K562 (cell line): ENCODE data around the gene LOC128125822.

Experiments
- ETV6 ChIP-seq, 3 experiments: fragments of 150-350 bp in 1 of 3; sonication (generic) in 1 of 3; formaldehyde crosslinking in 1 of 3; IDR thresholded peaks; 2 replicates each; pipeline versions ENCODE4 v1.6.1 to v1.8.0; 2014 to 2022; ENCODE audit warnings: borderline replicate concordance in 2 of 3, low read depth in 2 of 3, antibody characterized with exemption in 1 of 3, low read length in 1 of 3, mild to moderate bottlenecking in 1 of 3, missing genetic modification reagents in 1 of 3
- L3MBTL2 ChIP-seq: fragments of 450-650 bp; IDR thresholded peaks from 2 replicates; pipeline ENCODE4 v1.6.1; 2016; ENCODE audit warnings: mild to moderate bottlenecking, moderate library complexity
- MGA ChIP-seq: fragments of 450-650 bp; IDR thresholded peaks from 2 replicates; pipeline ENCODE4 v1.6.1; 2016; ENCODE audit warnings: mild to moderate bottlenecking, moderate library complexity
- POLR2A ChIP-seq: fragments of 450-650 bp; conservative IDR thresholded peaks from 2 replicates; pipeline ENCODE4 v1.6.1; 2016
- SMAD4 ChIP-seq: fragments of 250-450 bp; sonication (Bioruptor Pico); conservative IDR thresholded peaks from 2 replicates; pipeline ENCODE4 v1.8.0; 2021; ENCODE audit warnings: inconsistent platforms, mild to moderate bottlenecking, moderate library complexity
- SMARCC2 ChIP-seq: fragments of 450-650 bp; IDR thresholded peaks from 2 replicates; pipeline ENCODE4 v1.6.1; 2017; ENCODE audit warnings: antibody characterized with exemption, moderate library complexity, mild to moderate bottlenecking, low read depth
- TRIM25 ChIP-seq: fragments of 450-650 bp; IDR thresholded peaks from 2 replicates; pipeline ENCODE4 v1.7.0; 2016; ENCODE audit warnings: borderline replicate concordance
- XRCC5 ChIP-seq: fragments of 200-400 bp; formaldehyde crosslinking; IDR thresholded peaks from 2 replicates; pipeline ENCODE4 v1.6.1; 2017; ENCODE audit warnings: low read depth, mild to moderate bottlenecking, low read length
- ZFPM2 ChIP-seq: fragments of 250-450 bp; sonication (Bioruptor Pico); IDR thresholded peaks from 2 replicates; pipeline ENCODE4 v1.5.1; 2022; ENCODE audit warnings: mild to moderate bottlenecking
- ZNF277 ChIP-seq: fragments of 250-450 bp; sonication (Bioruptor Pico); IDR thresholded peaks from 2 replicates; pipeline ENCODE4 v1.8.0; 2022; ENCODE audit warnings: inconsistent platforms, mild to moderate bottlenecking, moderate library complexity, borderline replicate concordance
- ZNF398 ChIP-seq: fragments of 250-450 bp; sonication (Bioruptor Pico); IDR thresholded peaks from 2 replicates; pipeline ENCODE4 v1.8.0; 2021; ENCODE audit warnings: moderate library complexity, mild to moderate bottlenecking, inconsistent platforms

The LOC128125822 gene

GRCh38 chr6:63554782-63555181 is 17.5 kb upstream of the LOC128125822 start (continued):
- TF ChIP-seq MGA, result peak; percentile 76
- no peak for TF ChIP-seq ETV6 (IDR thresholded peaks at IDR 0.05; ENCODE audit: borderline replicate concordance in 1 of 2, low read depth in 2 of 2, low read length in 1 of 2)
- no peak for TF ChIP-seq ETV6 (CRISPR knock-in tag; IDR thresholded peaks at IDR 0.05; ENCODE audit: borderline replicate concordance)
- TF ChIP-seq L3MBTL2, result peak; percentile 61
- TF ChIP-seq TRIM25, result no peak
- no peak for TF ChIP-seq POLR2A
- TF ChIP-seq ZFPM2, result no peak
- no peak for TF ChIP-seq SMAD4 (CRISPR knock-in tag)
- no peak for TF ChIP-seq ZNF398 (CRISPR knock-in tag)
- no peak for TF ChIP-seq SMARCC2
- no peak for TF ChIP-seq XRCC5
- TF ChIP-seq ZNF277 (CRISPR knock-in tag), result no peak
